ENCODE measurements around the gene MLYCD. TPM values are rescaled to one million over a fixed set of nuclear protein-coding genes. Genes with fewer than 3 reads are reported as not detected.

The MLYCD gene
- total RNA-seq, 6 experiments from 2014 or later: 6.6 to 15.6 (median 11.3) TPM

DNA sequence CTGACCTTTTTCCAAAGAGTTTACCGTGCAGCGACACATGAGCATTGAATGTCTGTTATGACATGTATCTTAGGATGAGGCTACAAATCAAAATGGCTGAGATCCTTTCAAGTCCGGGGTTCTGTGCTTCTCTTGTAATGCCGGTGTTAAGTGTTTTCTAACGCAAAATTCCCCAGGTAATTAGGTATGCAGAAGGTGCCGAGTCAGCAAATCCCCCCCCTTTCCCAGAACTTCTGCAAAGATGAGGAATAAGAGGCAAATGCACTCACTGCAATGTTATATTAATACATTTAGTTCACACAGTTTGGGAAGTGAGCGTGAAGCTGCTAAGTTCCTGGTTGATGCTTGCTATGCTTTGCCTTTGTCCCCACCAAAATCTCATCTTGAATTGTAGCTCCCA lies 36.3 kb upstream of the MLYCD start:
- no peak overlapping the region for H3K27ac ChIP-seq
- intact Hi-C loops (cut with DNase I): no loop called here
- no peak overlapping the region for H3K4me3 ChIP-seq
- DNase-seq (no peak), ATAC-seq (no peak)
- no peaks in the 10 kb centered on the region for H3K27me3 ChIP-seq
- no peak for TF ChIP-seq POLR2A (IDR thresholded peaks at IDR 0.05)
- TF ChIP-seq, protein P1, sequence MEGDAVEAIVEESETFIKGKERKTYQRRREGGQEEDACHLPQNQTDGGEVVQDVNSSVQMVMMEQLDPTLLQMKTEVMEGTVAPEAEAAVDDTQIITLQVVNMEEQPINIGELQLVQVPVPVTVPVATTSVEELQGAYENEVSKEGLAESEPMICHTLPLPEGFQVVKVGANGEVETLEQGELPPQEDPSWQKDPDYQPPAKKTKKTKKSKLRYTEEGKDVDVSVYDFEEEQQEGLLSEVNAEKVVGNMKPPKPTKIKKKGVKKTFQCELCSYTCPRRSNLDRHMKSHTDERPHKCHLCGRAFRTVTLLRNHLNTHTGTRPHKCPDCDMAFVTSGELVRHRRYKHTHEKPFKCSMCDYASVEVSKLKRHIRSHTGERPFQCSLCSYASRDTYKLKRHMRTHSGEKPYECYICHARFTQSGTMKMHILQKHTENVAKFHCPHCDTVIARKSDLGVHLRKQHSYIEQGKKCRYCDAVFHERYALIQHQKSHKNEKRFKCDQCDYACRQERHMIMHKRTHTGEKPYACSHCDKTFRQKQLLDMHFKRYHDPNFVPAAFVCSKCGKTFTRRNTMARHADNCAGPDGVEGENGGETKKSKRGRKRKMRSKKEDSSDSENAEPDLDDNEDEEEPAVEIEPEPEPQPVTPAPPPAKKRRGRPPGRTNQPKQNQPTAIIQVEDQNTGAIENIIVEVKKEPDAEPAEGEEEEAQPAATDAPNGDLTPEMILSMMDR (IDR thresholded peaks at IDR 0.05): no peak
- no peaks in the 10 kb centered on the region for H3K36me3 ChIP-seq
- 58% methylated on average over 7 of the region's 7 CpGs for WGBS (ENCODE audit: insufficient coverage, low coverage, low lambda C conversion rate, missing lambda C conversion rate)
- H3K9me3 ChIP-seq: no peaks in the 10 kb centered on the region
- H3K4me1 ChIP-seq: no peaks in the 10 kb centered on the region

DNA sequence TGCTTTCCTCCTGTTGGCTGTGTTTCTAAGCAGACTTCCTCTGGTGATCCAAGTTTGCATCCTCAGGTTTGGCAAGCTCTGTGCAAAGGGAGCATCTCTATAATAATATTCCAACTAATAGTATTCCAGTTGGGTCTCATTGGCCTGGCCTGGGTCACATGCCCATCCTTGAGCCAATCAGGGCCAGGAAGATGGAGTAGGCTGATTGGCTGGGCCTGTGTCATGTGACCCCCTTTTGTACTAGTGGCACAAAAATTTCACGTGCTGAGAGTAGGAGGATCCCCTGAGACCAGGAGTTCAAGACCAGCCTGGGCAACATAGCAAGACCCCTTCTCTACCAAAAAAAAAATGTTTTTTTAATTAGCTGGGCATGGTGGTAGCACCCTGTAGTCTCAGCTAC lies 35.2 kb upstream of the MLYCD start:
- Histone ChIP-seq H3K4me1 (no peaks in the 10 kb centered on the region), H3K27ac (no peak overlapping the region), H3K4me3 (no peak overlapping the region), H3K36me3 (no peaks in the 10 kb centered on the region), H3K9me3 (no peaks in the 10 kb centered on the region), H3K27me3 (no peaks in the 10 kb centered on the region)
- WGBS (ENCODE audit: insufficient coverage, low coverage, low lambda C conversion rate, missing lambda C conversion rate): no CpG with 5 or more reads among the region's 1 CpG
- DNase-seq (no peak), ATAC-seq (no peak)
- intact Hi-C loops (cut with DNase I): no loop called here
- no peak for TF ChIP-seq POLR2A (IDR thresholded peaks at IDR 0.05)
- TF ChIP-seq, protein P1 (IDR thresholded peaks at IDR 0.05): no peak

DNA sequence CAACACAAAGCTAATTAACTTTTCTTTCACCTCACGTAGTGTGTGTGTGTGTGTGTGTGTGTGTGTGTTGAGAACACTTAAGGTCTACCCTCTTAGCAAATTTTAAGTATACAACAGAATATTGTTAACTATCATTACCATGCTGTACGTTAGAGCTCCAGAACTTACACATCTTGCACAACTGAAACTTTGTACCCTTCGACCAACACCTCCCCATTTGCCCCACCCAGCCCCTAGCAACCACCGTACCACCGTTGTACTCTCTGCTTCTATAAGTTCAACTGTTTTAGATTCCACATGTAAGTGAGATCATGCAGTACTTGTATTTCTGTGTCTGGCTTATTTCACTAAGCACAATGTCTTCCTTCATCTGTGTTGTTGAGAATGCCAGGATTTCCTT lies 28.1 kb upstream of the MLYCD start:
- intact Hi-C loops (cut with DNase I): no loop called here
- no peak overlapping the region for H3K4me3 ChIP-seq
- H3K4me1 ChIP-seq: no peaks in the 10 kb centered on the region
- WGBS (ENCODE audit: insufficient coverage, low coverage, low lambda C conversion rate, missing lambda C conversion rate): 49% methylated on average over 5 of the region's 5 CpGs
- ATAC-seq (no peak), DNase-seq (no peak)
- no peaks in the 10 kb centered on the region for H3K27me3 ChIP-seq
- TF ChIP-seq, protein P1 (IDR thresholded peaks at IDR 0.05): no peak
- no peak for TF ChIP-seq POLR2A (IDR thresholded peaks at IDR 0.05)
- no peaks in the 10 kb centered on the region for H3K36me3 ChIP-seq
- no peaks in the 10 kb centered on the region for H3K9me3 ChIP-seq
- H3K27ac ChIP-seq: no peak overlapping the region

DNA sequence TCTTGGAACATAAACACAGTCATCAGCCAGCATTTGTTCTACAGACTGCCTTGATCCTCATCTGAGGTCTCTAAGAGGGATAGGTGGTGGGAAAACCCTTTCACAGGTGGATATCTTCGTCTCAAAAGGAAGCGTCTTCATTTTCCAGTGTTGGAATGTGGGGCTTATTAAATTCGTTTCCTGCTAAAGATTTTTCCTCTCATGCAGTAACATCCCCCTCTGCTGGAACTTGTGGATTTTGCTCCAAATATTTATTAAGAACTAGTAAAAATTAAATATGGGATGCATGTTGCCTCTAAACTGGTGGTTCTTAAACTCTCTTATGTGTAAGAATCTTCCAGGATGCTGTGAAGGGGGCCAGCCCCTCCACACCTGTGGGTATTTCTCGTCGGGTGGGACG lies 20.1 kb upstream of the MLYCD start:
- ATAC-seq (peak in 1 of 4 donors; percentile 27), DNase-seq (no peak)
- Histone ChIP-seq H3K27ac (no peak overlapping the region), H3K4me1 (no peaks in the 10 kb centered on the region), H3K4me3 (no peak overlapping the region), H3K9me3 (no peaks in the 10 kb centered on the region), H3K36me3 (no peaks in the 10 kb centered on the region), H3K27me3 (no peaks in the 10 kb centered on the region)
- WGBS (ENCODE audit: insufficient coverage, low coverage, low lambda C conversion rate, missing lambda C conversion rate): 13% methylated on average over 6 of the region's 6 CpGs
- intact Hi-C loops (cut with DNase I): no loop called here
- TF ChIP-seq POLR2A (IDR thresholded peaks at IDR 0.05): no peak
- TF ChIP-seq, protein P1 (IDR thresholded peaks at IDR 0.05): peak; percentile 25 to 48 (median 42)

All from right lobe of liver (tissue), 6 donors.